ENCODE results near the gene FNIP2.
"Not testable (repeated sequence)": the region's sequence is repeated elsewhere in the genome, so short reads cannot be mapped to it uniquely, and the experiment has no call there.

FNIP2 gene

DNA sequence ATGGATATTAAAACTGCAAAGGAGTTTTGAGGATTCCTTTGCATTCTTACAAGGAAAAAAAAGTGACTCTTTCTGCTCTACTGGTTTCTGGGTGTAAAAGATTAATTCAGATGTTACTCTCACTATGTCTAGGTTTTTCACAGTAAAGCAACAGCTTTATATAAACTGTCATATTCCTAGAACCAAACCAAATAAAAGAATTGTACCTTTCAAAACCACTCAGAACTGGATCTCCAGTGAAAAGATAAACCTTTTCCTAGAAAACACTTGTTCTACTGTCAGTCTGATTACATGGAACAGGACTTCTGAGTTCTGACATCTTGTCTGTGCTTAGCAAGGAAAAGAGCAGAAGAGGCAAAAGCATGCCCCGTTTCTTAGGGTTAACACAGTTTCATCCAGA is 40.6 kb upstream of the FNIP2 start:
- TF ChIP-seq, protein P1, sequence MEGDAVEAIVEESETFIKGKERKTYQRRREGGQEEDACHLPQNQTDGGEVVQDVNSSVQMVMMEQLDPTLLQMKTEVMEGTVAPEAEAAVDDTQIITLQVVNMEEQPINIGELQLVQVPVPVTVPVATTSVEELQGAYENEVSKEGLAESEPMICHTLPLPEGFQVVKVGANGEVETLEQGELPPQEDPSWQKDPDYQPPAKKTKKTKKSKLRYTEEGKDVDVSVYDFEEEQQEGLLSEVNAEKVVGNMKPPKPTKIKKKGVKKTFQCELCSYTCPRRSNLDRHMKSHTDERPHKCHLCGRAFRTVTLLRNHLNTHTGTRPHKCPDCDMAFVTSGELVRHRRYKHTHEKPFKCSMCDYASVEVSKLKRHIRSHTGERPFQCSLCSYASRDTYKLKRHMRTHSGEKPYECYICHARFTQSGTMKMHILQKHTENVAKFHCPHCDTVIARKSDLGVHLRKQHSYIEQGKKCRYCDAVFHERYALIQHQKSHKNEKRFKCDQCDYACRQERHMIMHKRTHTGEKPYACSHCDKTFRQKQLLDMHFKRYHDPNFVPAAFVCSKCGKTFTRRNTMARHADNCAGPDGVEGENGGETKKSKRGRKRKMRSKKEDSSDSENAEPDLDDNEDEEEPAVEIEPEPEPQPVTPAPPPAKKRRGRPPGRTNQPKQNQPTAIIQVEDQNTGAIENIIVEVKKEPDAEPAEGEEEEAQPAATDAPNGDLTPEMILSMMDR (IDR thresholded peaks at IDR 0.05; ENCODE audit: control extremely low read depth, extremely low read depth, low read depth, missing control alignments) = no peak
- ChIA-PET POLR2A (no interaction called here), CTCF (interaction anchor here (2.4 kb wide), 1 partner anchor 123 kb away, joined by 5 read pairs; no protein-coding TSS in a partner anchor)
- no peak for DNase-seq (ENCODE audit: extremely low spot score)

DNA sequence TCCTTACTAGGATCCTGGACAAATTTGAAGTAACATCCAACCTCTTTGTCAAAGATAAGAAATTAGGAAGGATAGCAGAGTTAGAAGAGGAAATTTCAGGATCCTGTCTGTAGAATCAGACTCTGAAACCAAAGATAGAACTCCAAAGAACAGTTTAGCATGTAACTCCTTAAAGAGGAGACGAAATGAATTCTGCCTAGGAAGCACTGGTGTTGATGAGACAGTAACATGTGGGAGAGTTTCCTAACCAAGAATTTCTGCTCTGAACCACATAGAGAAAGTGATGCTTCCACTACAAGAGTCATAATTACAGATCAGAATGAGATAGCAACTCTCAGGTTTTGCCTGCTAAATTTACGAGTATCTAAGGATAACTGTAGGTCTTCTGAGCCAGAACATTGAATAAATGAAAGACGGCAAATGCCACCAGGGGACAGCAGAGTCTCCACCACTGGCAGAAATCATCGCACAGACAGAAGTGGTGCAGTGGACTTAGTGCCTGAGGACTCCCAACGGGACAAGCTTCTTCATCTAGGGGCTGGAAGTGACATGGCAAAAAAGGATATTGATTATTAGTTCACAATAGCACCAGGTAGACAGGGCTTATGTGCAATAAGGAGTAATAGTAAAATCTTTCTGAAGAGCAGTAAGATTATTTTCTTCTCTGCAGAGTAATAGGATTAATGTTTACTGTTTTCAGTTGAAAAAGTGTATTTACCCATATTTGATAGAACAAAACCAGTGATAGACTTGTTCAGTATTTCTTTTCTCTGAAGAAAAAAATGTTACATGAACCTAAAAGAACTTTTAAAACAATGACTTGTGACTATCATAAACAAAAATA is 38.9 kb upstream of the FNIP2 start:
- DNase-seq (ENCODE audit: extremely low spot score) = peak; percentile 59
- ChIA-PET POLR2A (no interaction called here), CTCF (interaction anchor here (1.0 to 1.6 kb wide), 3 partner anchors 117 to 444 kb away, joined by 3 to 9 read pairs (median 4); no protein-coding TSS in a partner anchor)
- TF ChIP-seq, protein P1 (IDR thresholded peaks at IDR 0.05; ENCODE audit: control extremely low read depth, extremely low read depth, low read depth, missing control alignments) = peak; percentile 73

DNA sequence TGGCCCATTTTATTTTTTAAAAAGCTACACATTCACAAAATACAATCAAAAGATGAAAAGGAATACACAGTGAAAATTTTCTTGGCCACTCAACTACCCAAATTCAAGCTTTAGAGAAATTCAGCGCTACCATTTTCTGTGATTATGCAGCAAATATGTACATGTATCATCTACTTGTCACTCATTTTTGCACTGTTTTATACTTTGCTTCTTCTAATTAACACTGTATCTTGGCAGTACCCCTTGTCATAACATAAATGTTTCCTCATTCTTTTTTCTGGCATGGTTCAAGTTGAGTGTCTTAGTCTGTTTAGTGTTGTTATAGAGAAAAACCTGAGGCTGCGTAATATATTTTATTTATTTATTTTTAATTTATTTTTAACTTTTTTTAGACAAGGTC is 30.0 kb upstream of the FNIP2 start:
- POLR2A ChIA-PET = no interaction called here

DNA sequence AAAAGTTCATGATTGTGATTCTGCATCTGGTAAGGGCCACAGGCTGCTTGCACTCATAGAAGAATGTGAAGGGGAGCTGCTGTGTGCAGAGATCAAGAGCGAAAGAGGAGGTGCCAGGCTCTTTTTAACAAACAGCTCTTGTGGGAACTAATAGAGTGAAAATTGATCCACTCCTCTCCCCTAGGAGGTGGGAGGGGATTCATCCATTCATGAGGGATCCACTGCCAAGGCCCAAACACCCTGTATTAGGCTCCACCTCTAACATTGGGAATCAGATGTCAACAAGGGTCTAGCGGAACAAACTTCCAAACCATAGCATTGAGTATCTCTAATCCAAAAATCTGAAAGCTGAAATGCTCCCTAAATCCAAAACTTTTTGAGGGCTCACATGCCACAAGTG is 29.2 kb upstream of the FNIP2 start:
- ChIA-PET CTCF (no interaction called here), POLR2A (no interaction called here)
- no peak for DNase-seq (ENCODE audit: extremely low spot score)
- TF ChIP-seq, protein P1 (IDR thresholded peaks at IDR 0.05; ENCODE audit: control extremely low read depth, extremely low read depth, low read depth, missing control alignments) = no peak

More for the DNA sequence above, 30.0 kb upstream of the FNIP2 start:
- DNase-seq (ENCODE audit: extremely low spot score) = no peak
- TF ChIP-seq, protein P1 (IDR thresholded peaks at IDR 0.05; ENCODE audit: control extremely low read depth, extremely low read depth, low read depth, missing control alignments) = no peak
- CTCF ChIA-PET = no interaction called here

DNA sequence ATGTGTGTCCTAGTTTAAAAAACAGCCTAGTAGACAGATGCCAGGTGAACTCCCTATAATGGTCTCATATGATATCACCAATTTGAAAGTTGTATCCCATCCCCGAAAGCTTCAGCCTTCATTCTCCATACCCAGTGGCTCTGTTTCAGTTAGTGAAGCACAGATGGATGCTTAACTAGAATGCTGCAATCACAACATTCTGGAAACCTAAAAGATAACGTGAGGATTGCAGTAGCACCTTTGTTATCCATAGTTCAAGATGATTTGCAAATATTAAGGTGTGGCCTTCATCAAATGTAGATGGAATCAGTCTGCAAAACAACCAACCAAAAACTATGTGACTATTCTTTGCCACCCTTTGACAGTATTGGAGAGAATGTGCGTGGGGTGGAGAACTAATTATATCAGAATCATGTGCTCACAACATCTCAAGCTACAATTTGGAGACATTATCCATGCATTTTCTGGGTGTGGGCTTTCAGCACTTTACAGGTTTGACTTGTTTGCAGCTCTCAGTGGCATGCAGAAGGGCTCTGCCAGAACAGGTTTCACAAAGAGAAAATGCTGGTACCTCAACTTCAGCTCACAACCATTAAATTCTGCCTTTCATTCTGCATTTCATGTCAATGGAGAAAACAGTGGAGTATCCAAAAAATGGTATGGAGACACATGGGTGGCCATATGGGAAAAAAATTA is 27.4 kb upstream of the FNIP2 start:
- ChIA-PET POLR2A (no interaction called here), CTCF (interaction anchor here (0.8 to 2.1 kb wide), 2 partner anchors 26 to 29 kb away, joined by 3 to 4 read pairs; no protein-coding TSS in a partner anchor)
- TF ChIP-seq, protein P1 (IDR thresholded peaks at IDR 0.05; ENCODE audit: control extremely low read depth, extremely low read depth, low read depth, missing control alignments) = no peak
- no peak for DNase-seq (ENCODE audit: extremely low spot score)

DNA sequence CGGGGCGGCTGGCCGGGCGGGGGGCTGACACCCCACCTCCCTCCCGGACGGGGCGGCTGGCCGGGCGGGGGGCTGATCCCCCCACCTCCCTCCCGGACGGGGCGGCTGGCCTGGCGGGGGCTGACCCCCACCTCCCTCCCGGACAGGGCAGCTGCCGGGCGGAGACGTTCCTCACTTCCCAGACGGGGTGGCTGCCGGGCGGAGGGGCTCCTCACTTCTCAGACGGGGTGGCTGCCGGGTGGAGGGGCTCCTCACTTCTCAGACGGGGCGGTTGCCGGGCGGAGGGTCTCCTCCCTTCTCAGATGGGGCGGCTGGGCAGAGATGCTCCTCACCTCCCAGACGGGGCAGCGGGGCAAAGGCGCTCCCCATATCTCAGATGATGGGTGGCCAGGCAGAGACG is 22.3 kb upstream of the FNIP2 start:
- POLR2A ChIA-PET; CTCF ChIA-PET; DNase-seq (ENCODE audit: extremely low spot score): not testable (repeated sequence)

DNA sequence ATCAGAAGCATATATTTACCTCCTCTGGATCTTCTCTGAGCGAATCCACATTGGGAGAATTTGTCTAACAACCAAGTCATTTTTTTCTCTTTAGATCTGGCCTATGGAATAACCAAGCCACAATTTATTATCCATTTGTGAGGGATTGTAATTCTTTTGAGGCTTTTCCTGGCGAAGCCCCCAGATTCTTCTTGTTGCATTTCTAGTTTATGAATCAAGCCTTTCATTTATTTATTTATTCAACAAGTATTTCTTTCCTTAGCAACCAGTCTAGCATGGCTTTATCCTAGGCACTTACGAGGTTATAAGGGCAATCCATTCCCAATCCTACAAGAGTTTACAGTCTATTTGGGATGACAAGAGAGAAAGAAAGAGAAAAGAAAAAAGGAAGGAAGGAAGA is 18.4 kb upstream of the FNIP2 start:
- POLR2A ChIA-PET = no interaction called here
- CTCF ChIA-PET = no interaction called here
- no peak for DNase-seq (ENCODE audit: extremely low spot score)
- TF ChIP-seq, protein P1 (IDR thresholded peaks at IDR 0.05; ENCODE audit: control extremely low read depth, extremely low read depth, low read depth, missing control alignments) = no peak
